Left lung (tissue), 10 donors: ENCODE data around the gene CTNNA1. TPM values are rescaled to one million over a fixed set of nuclear protein-coding genes. Genes with fewer than 3 reads are reported as not detected.

Experiments
- ATAC-seq: fragments of 200-7000 bp; cut with Tn5 transposase; one replicate; pipeline ENCODE4 v1.9.1; 2020; ENCODE audit warnings: moderate library complexity
- DNase-seq, 4 donors: peaks; one replicate each; pipeline ENCODE4 v3.0.0-alpha.2; 2013 to 2020
- H3K27ac ChIP-seq, 2 donors: fragments of 200-600 bp; sonication (generic) in 1 of 2; one replicate each; pipeline versions ENCODE4 v1.5.0 to v1.8.0; 2020 to 2021
- H3K27me3 ChIP-seq, 2 donors: fragments of 200-600 bp; sonication (generic) in 1 of 2; one replicate each; pipeline versions ENCODE4 v1.5.0 to v1.8.0; 2020 to 2021
- H3K36me3 ChIP-seq, 2 donors: fragments of 200-600 bp; sonication (generic) in 1 of 2; one replicate each; pipeline versions ENCODE4 v1.5.0 to v1.8.0; 2020 to 2021
- H3K4me1 ChIP-seq, 2 donors: fragments of 200-600 bp; one replicate each; pipeline ENCODE4 v1.8.0; 2021
- H3K4me3 ChIP-seq, 2 donors: fragments of 200-600 bp; sonication (generic) in 1 of 2; one replicate each; pipeline versions ENCODE4 v1.5.0 to v1.8.0; 2020 to 2021; ENCODE audit warnings: mild to moderate bottlenecking in 1 of 2
- H3K9me3 ChIP-seq, 2 donors: fragments of 200-600 bp; sonication (generic) in 1 of 2; one replicate each; pipeline versions ENCODE4 v1.5.0 to v1.8.0; 2020 to 2021
- CTCF ChIP-seq, 2 donors: fragments of 200-600 bp; sonication (generic) in 1 of 2; IDR thresholded peaks; one replicate each; pipeline versions ENCODE4 v1.5.0 to v1.8.0; 2021; ENCODE audit warnings: antibody characterized with exemption in 2 of 2
- intact Hi-C, 2 donors: fragments of 100-400 bp; cut with DNase I; formaldehyde crosslinking; loops; one replicate each; pipeline versions ENCODE4 v1.11.2 to v1.14.2; 2022
- polyA plus RNA-seq, 6 donors: library from polyadenylated mRNA; unstranded; fragments of 120-200 nt; gene quantifications; one replicate each; pipeline ENCODE4 v1.2.1, GENCODE V29; 2013; ENCODE audit not compliant: insufficient read length in 6 of 6
- total RNA-seq, 2 donors: library from RNA; stranded (reverse); fragmentation: NEBNext Ultra II Directional; extraction: Animal tissue kit (Norgen Biotek cat#: 25700); gene quantifications; one replicate each; pipeline ENCODE4 v1.2.1, GENCODE V29; 2021
- donor health status: DM: no; HTN: yes; CAD: no.
- donor health status: DM: no; HTN: no; CAD: no.

The CTNNA1 gene
- total and polyA plus RNA-seq, 8 donors = 309 to 443 (median 366) TPM

GRCh38 chr5:138752341-138752950 lies 779 bp upstream of the CTNNA1 start:
- no peak for TF ChIP-seq CTCF (IDR thresholded peaks at IDR 0.05)
- peak; percentile 23 for ATAC-seq
- DNase-seq = peak in 2 of 4 donors; percentile 24 to 26

GRCh38 chr5:138753794-138754698 lies 821 bp downstream of the CTNNA1 start:
- Histone ChIP-seq H3K9me3 (no peaks in the 10 kb centered on the region), H3K4me1 (peaks cover 12 to 50% of the 10 kb centered on the region in 2 donors), H3K4me3 (peak overlapping the region; percentile 96 to 97), H3K27ac (peak overlapping the region; percentile 97 to 98), H3K36me3 (peaks cover 0 to 17% of the 10 kb centered on the region in 2 donors), H3K27me3 (no peaks in the 10 kb centered on the region)
- peak; percentile 80 to 91 (median 91) for DNase-seq
- intact Hi-C loops = no loop called here
- peak; percentile 59 for ATAC-seq
- TF ChIP-seq CTCF (IDR thresholded peaks at IDR 0.05) = no peak

More at GRCh38 chr5:138752341-138752950, 779 bp upstream of the CTNNA1 start:
- Histone ChIP-seq H3K4me3 (peak overlapping the region; percentile 96 to 97), H3K27me3 (no peaks in the 10 kb centered on the region), H3K36me3 (peaks cover 0 to under 1% of the 10 kb centered on the region in 2 donors), H3K4me1 (peaks cover 12 to 43% of the 10 kb centered on the region in 2 donors), H3K9me3 (no peaks in the 10 kb centered on the region), H3K27ac (peak overlapping the region; percentile 97 to 98)
- intact Hi-C loops = no loop called here

GRCh38 chr5:138754699-138755057 lies 1.5 kb downstream of the CTNNA1 start:
- Histone ChIP-seq H3K4me3 (peak overlapping the region; percentile 96 to 97), H3K27me3 (no peaks in the 10 kb centered on the region), H3K27ac (peak overlapping the region; percentile 97 to 98), H3K36me3 (peaks cover 0 to 23% of the 10 kb centered on the region in 2 donors), H3K9me3 (no peaks in the 10 kb centered on the region), H3K4me1 (peaks cover 12 to 56% of the 10 kb centered on the region in 2 donors)
- no peak for TF ChIP-seq CTCF (IDR thresholded peaks at IDR 0.05)
- DNase-seq (no peak), ATAC-seq (no peak)
- intact Hi-C loops = no loop called here

GRCh38 chr5:138755084-138755748 lies 2.0 kb downstream of the CTNNA1 start:
- intact Hi-C loops = no loop called here
- Histone ChIP-seq H3K4me3 (peak overlapping the region; percentile 96 to 97), H3K27me3 (no peaks in the 10 kb centered on the region), H3K4me1 (peaks cover 12 to 60% of the 10 kb centered on the region in 2 donors), H3K9me3 (no peaks in the 10 kb centered on the region), H3K27ac (peak overlapping the region in 1 of 2 donors; percentile 97), H3K36me3 (peaks cover 0 to 27% of the 10 kb centered on the region in 2 donors)
- ATAC-seq = no peak
- DNase-seq = no peak
- no peak for TF ChIP-seq CTCF (IDR thresholded peaks at IDR 0.05)
